HepG2 (cell line): ENCODE measurements around the gene USP5. TPM values are rescaled to one million over a fixed set of nuclear protein-coding genes. Genes with fewer than 3 reads are reported as not detected.

Source experiments
- ATM ChIP-seq: fragments of 450-650 bp; IDR thresholded peaks from 2 replicates; pipeline ENCODE4 v1.7.1; 2017; ENCODE audit warnings: mild to moderate bottlenecking, borderline replicate concordance
- CC2D1A ChIP-seq: sonication (generic); formaldehyde crosslinking; IDR thresholded peaks from 2 replicates; pipeline ENCODE4 v1.8.1; 2023; ENCODE audit warnings: mild to moderate bottlenecking, missing genetic modification reagents
- DNMT3B ChIP-seq: conservative IDR thresholded peaks from 2 replicates; pipeline ENCODE4 v1.6.1; 2016; ENCODE audit warnings: missing biosample characterization, control low read depth
- ESRRA ChIP-seq: sonication (generic); formaldehyde crosslinking; IDR thresholded peaks from 2 replicates; pipeline ENCODE4 v1.5.1; 2020; ENCODE audit warnings: mild to moderate bottlenecking, low read depth, missing genetic modification reagents
- HIVEP1 ChIP-seq: sonication (generic); formaldehyde crosslinking; IDR thresholded peaks from 2 replicates; pipeline ENCODE4 v1.4.0; 2020; ENCODE audit warnings: mild to moderate bottlenecking, missing genetic modification reagents
- JUND ChIP-seq: sonication (generic); formaldehyde crosslinking; IDR thresholded peaks from 2 replicates; pipeline ENCODE4 v1.8.0; 2022; ENCODE audit warnings: mild to moderate bottlenecking, missing genetic modification reagents
- KDM3A ChIP-seq: IDR thresholded peaks from 2 replicates; pipeline ENCODE4 v1.6.1; 2018; ENCODE audit warnings: low read depth, missing compliant biosample characterization
- NFIC ChIP-seq: IDR thresholded peaks from 2 replicates; pipeline ENCODE4 v1.6.1; 2012; ENCODE audit warnings: mild to moderate bottlenecking, low read length, inconsistent platforms
- PAWR ChIP-seq: sonication (generic); formaldehyde crosslinking; IDR thresholded peaks from 2 replicates; pipeline ENCODE4 v1.4.0; 2020; ENCODE audit warnings: missing genetic modification reagents, mild to moderate bottlenecking, borderline replicate concordance
- PAX8 ChIP-seq: sonication (generic); formaldehyde crosslinking; IDR thresholded peaks from 2 replicates; pipeline ENCODE4 v1.8.0; 2022; ENCODE audit warnings: mild to moderate bottlenecking, missing genetic modification reagents, borderline replicate concordance
- PRMT3 ChIP-seq: sonication (generic); formaldehyde crosslinking; IDR thresholded peaks from 2 replicates; pipeline ENCODE4 v1.8.1; 2022; ENCODE audit warnings: low read depth, mild to moderate bottlenecking, moderate library complexity, missing genetic modification reagents, borderline replicate concordance
- RFX1 ChIP-seq: fragments of 450-650 bp; IDR thresholded peaks from 2 replicates; pipeline ENCODE4 v1.6.1; 2017
- SIN3B ChIP-seq: fragments of 150-350 bp; IDR thresholded peaks from 2 replicates; pipeline ENCODE4 v1.6.1; 2014; ENCODE audit warnings: low read length
- SKIL ChIP-seq: sonication (generic); formaldehyde crosslinking; IDR thresholded peaks from 2 replicates; pipeline ENCODE4 v1.8.0; 2022; ENCODE audit warnings: missing genetic modification reagents, mild to moderate bottlenecking, moderate library complexity, borderline replicate concordance
- SMARCE1 ChIP-seq: fragments of 450-650 bp; IDR thresholded peaks from 2 replicates; pipeline ENCODE4 v1.6.1; 2017; ENCODE audit warnings: borderline replicate concordance
- SRF ChIP-seq: IDR thresholded peaks from 2 replicates; pipeline ENCODE4 v1.6.1; 2011; ENCODE audit warnings: mild to moderate bottlenecking, low read depth, low read length, moderate library complexity
- ZIK1 ChIP-seq: sonication (generic); formaldehyde crosslinking; IDR thresholded peaks from 2 replicates; pipeline ENCODE4 v1.5.0; 2020; ENCODE audit warnings: mild to moderate bottlenecking, low read depth, missing genetic modification reagents, borderline replicate concordance
- ZNF18 ChIP-seq: sonication (generic); formaldehyde crosslinking; IDR thresholded peaks from 2 replicates; pipeline ENCODE4 v1.8.0; 2022; ENCODE audit warnings: mild to moderate bottlenecking, missing genetic modification reagents; ENCODE audit not compliant: insufficient replicate concordance
- ZNF20 ChIP-seq: sonication (generic); formaldehyde crosslinking; IDR thresholded peaks from 2 replicates; pipeline ENCODE4 v1.4.0; 2020; ENCODE audit warnings: mild to moderate bottlenecking, moderate library complexity, missing genetic modification reagents
- ZNF230 ChIP-seq: sonication (generic); formaldehyde crosslinking; IDR thresholded peaks from 2 replicates; pipeline ENCODE4 v1.4.0; 2020; ENCODE audit warnings: mild to moderate bottlenecking, missing genetic modification reagents
- ZNF343 ChIP-seq: sonication (generic); formaldehyde crosslinking; IDR thresholded peaks from 2 replicates; pipeline ENCODE4 v1.4.0; 2020; ENCODE audit warnings: mild to moderate bottlenecking, missing genetic modification reagents
- ZNF432 ChIP-seq: sonication (generic); formaldehyde crosslinking; IDR thresholded peaks from 2 replicates; pipeline ENCODE4 v1.5.0; 2020; ENCODE audit warnings: missing genetic modification reagents, mild to moderate bottlenecking, borderline replicate concordance
- ZNF543 ChIP-seq: sonication (generic); formaldehyde crosslinking; IDR thresholded peaks from 2 replicates; pipeline ENCODE4 v1.4.0; 2020; ENCODE audit warnings: mild to moderate bottlenecking, missing genetic modification reagents
- ZNF567 ChIP-seq: sonication (generic); formaldehyde crosslinking; IDR thresholded peaks from 2 replicates; pipeline ENCODE4 v1.8.1; 2023; ENCODE audit warnings: mild to moderate bottlenecking, missing genetic modification reagents, borderline replicate concordance
- ZNF576 ChIP-seq: sonication (generic); formaldehyde crosslinking; IDR thresholded peaks from 2 replicates; pipeline ENCODE4 v1.4.0; 2020; ENCODE audit warnings: mild to moderate bottlenecking, missing genetic modification reagents
- ZNF737 ChIP-seq: sonication (generic); formaldehyde crosslinking; IDR thresholded peaks from 2 replicates; pipeline ENCODE4 v1.5.0; 2020; ENCODE audit warnings: missing genetic modification reagents, mild to moderate bottlenecking, borderline replicate concordance
- ZNF879 ChIP-seq: sonication (generic); formaldehyde crosslinking; IDR thresholded peaks from 2 replicates; pipeline ENCODE4 v1.8.1; 2023; ENCODE audit warnings: missing genetic modification reagents
- ZSCAN12 ChIP-seq: sonication (generic); formaldehyde crosslinking; IDR thresholded peaks from 2 replicates; pipeline ENCODE4 v1.9.0; 2021; ENCODE audit warnings: mild to moderate bottlenecking, missing genetic modification reagents
- polyA plus RNA-seq, 8 experiments: library from polyadenylated mRNA; depleted of rRNA in 3 of 8; stranded (reverse) in 7 of 8; unstranded in 1 of 8; fragments of >200 nt; fragmentation: Illumina TruSeq in 4 of 8; extraction: Trizol in 4 of 8; gene quantifications; 2 replicates each; pipeline versions ENCODE4 v1.2.1 to v1.2.3, GENCODE V29; 2011 to 2016; ENCODE audit warnings: low read depth in 4 of 8, missing spikeins in 1 of 8, mixed read lengths in 1 of 8; ENCODE audit not compliant: insufficient read depth in 1 of 8
- total RNA-seq, 5 experiments: library from RNA; depleted of rRNA; stranded (reverse); fragments of >200 nt; fragmentation: Illumina TruSeq; extraction: Trizol; gene quantifications; 2 replicates each; pipeline ENCODE4 v1.2.3, GENCODE V29; 2016; ENCODE audit warnings: low read depth in 1 of 5

USP5 gene
- total and polyA plus RNA-seq, 2 of the 13 experiments (the other 11 are each of a cell fraction or from before 2014, with no cell fraction given) = 39.6 to 56.0 TPM

- TF ChIP-seq SMARCE1 = no peak
- no peak for TF ChIP-seq CC2D1A (CRISPR knock-in tag)
- TF ChIP-seq ZNF20 (CRISPR knock-in tag) = no peak
- TF ChIP-seq ZNF567 (CRISPR knock-in tag) = no peak
- no peak for TF ChIP-seq ZNF543 (CRISPR knock-in tag)
- no peak for TF ChIP-seq ZNF343 (CRISPR knock-in tag)
- no peak for TF ChIP-seq JUND (CRISPR knock-in tag)
- no peak; the same call in 1 of the 2 replicates for TF ChIP-seq ZNF230 (CRISPR knock-in tag)
- TF ChIP-seq ZNF737 (CRISPR knock-in tag) = no peak; the same call in 1 of the 2 replicates
- no peak for TF ChIP-seq PAX8 (CRISPR knock-in tag)
- TF ChIP-seq PRMT3 = no peak
- TF ChIP-seq ZIK1 = peak; percentile 69; the same call in 1 of the 2 replicates
- TF ChIP-seq KDM3A = peak; percentile 33; the same call in 1 of the 2 replicates
- TF ChIP-seq ZNF576 (CRISPR knock-in tag) = no peak
- TF ChIP-seq RFX1 = no peak
- TF ChIP-seq SRF = no peak
- TF ChIP-seq ZNF18 = no peak
- no peak for TF ChIP-seq ATM
- TF ChIP-seq HIVEP1 (CRISPR knock-in tag) = peak; percentile 21; the same call in 1 of the 2 replicates
- TF ChIP-seq DNMT3B (CRISPR knock-in tag) = no peak
- no peak for TF ChIP-seq PAWR (CRISPR knock-in tag)
- TF ChIP-seq SIN3B = no peak; the same call in 1 of the 2 replicates
- TF ChIP-seq ZNF432 (CRISPR knock-in tag) = no peak
- no peak for TF ChIP-seq NFIC
- TF ChIP-seq SKIL = no peak
- TF ChIP-seq ZNF879 = no peak
- TF ChIP-seq ZSCAN12 (CRISPR knock-in tag) = no peak
- TF ChIP-seq ESRRA (CRISPR knock-in tag) = no peak
Measured at GRCh38 chr12:6873094-6874014, 21.4 kb downstream of the USP5 start, which contains the start of gene SPSB2 (continued).
